Psoas muscle (tissue), 8 donors: ENCODE data around the gene LNX1. TPM values are rescaled to one million over a fixed set of nuclear protein-coding genes. Genes with fewer than 3 reads are reported as not detected.

Source experiments
- ATAC-seq, 4 donors: fragments of 200-7000 bp; cut with Tn5 transposase; one replicate each; pipeline ENCODE4 v1.9.1; 2020; ENCODE audit warnings: moderate library complexity in 3 of 4, mild to moderate bottlenecking in 2 of 4
- DNase-seq, 2 donors: peaks; one replicate each; pipeline ENCODE4 v3.0.0-alpha.2; 2020
- H3K27ac ChIP-seq: fragments of 200-600 bp; one replicate; pipeline ENCODE4 v1.8.0; 2022
- H3K27me3 ChIP-seq, 3 donors: fragments of 200-600 bp in 1 of 3; one replicate each; pipeline versions ENCODE4 v1.6.1 to v1.8.0; 2013 to 2022; ENCODE audit warnings: low read length in 2 of 3, mild to moderate bottlenecking in 2 of 3, moderate library complexity in 1 of 3; ENCODE audit not compliant: insufficient read depth in 3 of 3
- H3K36me3 ChIP-seq, 2 donors: fragments of 200-600 bp in 1 of 2; one replicate each; pipeline versions ENCODE4 v1.6.1 to v1.8.0; 2013 to 2022; ENCODE audit warnings: low read depth in 1 of 2, mild to moderate bottlenecking in 1 of 2, moderate library complexity in 1 of 2; ENCODE audit not compliant: insufficient read depth in 1 of 2
- H3K4me1 ChIP-seq: fragments of 200-600 bp; one replicate; pipeline ENCODE4 v1.8.0; 2022
- H3K4me3 ChIP-seq: fragments of 200-600 bp; one replicate; pipeline ENCODE4 v1.8.0; 2022; ENCODE audit warnings: mild to moderate bottlenecking
- H3K9me3 ChIP-seq: fragments of 200-600 bp; one replicate; pipeline ENCODE4 v1.8.0; 2022
- WGBS, 3 donors: extraction: QIAGEN DNeasy Blood & Tissue Kit; methylation state at CpG; one replicate each; pipeline versions ENCODE4 v1.1.6 to v1.1.7; 2013; 5-methylcytosine and 5-hydroxymethylcytosine counted together
- intact Hi-C, 2 donors: fragments of 100-400 bp; cut with DNase I; formaldehyde crosslinking; loops; one replicate each; pipeline versions ENCODE4 v1.11.0 to v1.14.2; 2022
- polyA plus RNA-seq, 3 donors: library from polyadenylated mRNA; stranded (reverse); fragments of 200-250 nt; gene quantifications; one replicate each; pipeline ENCODE4 v1.2.3, GENCODE V29; 2013
- total RNA-seq, 4 donors: library from RNA; stranded (reverse); fragmentation: NEBNext Ultra II Directional in 2 of 4; extraction: Animal tissue kit (Norgen Biotek cat#: 25700) in 2 of 4; gene quantifications; one replicate each; pipeline versions ENCODE4 v1.2.1 to v1.2.4, GENCODE V29; 2021 to 2023
- TF ChIP-seq, protein P1 (sequence below): fragments of 200-600 bp; IDR thresholded peaks from one replicate; pipeline ENCODE4 v1.8.0; 2022; ENCODE audit warnings: antibody characterized with exemption
- donor health status: healthy with polysubstance abuse.
- donor health status: DM: no; HTN: no; CAD: no; lungs with moderate emphysema.
- donor health status: Bipolar disorder and iron deficiency.
- donor health status: healthy.
- donor health status: DM: yes; HTN: yes; CAD: no.
- donor health status: DM: no; HTN: no; CAD: no.
- donor health status: DM: no; HTN: no; CAD: no.
- donor health status: DM: yes; HTN: yes; CAD: no.

Gene LNX1
- total and polyA plus RNA-seq, 7 donors, result 2.1 to 13.9 (median 4.3) TPM

DNA sequence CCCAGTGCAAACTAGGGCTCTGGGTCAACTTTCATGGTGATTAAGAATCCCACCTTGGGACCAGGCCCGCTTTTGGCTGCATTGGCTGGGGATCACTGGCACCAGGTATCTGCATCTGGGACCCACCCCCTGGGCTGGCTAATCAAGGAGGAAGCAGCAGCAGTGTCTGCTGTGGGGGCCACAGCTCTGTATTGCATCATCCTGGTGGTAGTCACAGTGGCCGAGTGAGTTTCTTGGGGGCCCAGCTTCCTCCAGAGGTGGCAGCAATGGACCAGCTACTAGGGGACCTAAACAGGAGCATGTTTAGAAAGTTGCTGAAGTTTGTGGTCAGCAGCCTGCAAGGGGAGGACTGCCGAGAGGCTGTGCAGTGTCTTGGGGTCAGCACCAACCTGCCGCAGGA, 15.7 kb downstream of the LNX1 start:
- DNase-seq, result no peak
- Histone ChIP-seq H3K9me3 (no peaks in the 10 kb centered on the region), H3K36me3 (no peaks in the 10 kb centered on the region), H3K4me1 (no peaks in the 10 kb centered on the region), H3K27ac (no peak overlapping the region), H3K27me3 (no peaks in the 10 kb centered on the region), H3K4me3 (no peak overlapping the region)
- intact Hi-C loops, result no loop called here
- TF ChIP-seq, protein P1, sequence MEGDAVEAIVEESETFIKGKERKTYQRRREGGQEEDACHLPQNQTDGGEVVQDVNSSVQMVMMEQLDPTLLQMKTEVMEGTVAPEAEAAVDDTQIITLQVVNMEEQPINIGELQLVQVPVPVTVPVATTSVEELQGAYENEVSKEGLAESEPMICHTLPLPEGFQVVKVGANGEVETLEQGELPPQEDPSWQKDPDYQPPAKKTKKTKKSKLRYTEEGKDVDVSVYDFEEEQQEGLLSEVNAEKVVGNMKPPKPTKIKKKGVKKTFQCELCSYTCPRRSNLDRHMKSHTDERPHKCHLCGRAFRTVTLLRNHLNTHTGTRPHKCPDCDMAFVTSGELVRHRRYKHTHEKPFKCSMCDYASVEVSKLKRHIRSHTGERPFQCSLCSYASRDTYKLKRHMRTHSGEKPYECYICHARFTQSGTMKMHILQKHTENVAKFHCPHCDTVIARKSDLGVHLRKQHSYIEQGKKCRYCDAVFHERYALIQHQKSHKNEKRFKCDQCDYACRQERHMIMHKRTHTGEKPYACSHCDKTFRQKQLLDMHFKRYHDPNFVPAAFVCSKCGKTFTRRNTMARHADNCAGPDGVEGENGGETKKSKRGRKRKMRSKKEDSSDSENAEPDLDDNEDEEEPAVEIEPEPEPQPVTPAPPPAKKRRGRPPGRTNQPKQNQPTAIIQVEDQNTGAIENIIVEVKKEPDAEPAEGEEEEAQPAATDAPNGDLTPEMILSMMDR, result no peak
- no peak for ATAC-seq
- 92 to 96% (median 95%) methylated on average over 4 of the region's 4 CpGs for WGBS, 3 donors

DNA sequence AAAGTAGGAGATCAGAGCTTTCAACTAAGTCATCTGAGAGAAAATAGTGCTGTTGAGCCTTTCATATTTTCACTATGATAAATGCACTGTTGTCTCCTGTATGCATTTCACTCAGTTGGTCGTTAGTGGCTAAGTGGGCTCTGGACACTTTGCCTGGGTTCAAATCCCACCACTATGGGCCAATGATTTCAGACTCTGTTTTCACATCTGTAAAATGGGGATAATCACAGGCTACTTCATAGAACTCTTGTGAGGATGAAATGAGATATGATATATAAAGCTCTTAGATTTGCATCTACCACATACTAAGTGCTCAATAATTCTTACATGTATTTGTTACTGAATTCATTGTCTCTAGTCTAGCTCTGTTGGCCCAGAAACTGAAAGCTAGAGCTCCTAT, 16.8 kb downstream of the LNX1 start:
- H3K36me3 ChIP-seq, result no peaks in the 10 kb centered on the region
- H3K4me3 ChIP-seq, result no peak overlapping the region
- 88 to 97% (median 96%) methylated on average over 1 of the region's 1 CpG for WGBS, 3 donors
- H3K27me3 ChIP-seq, result no peaks in the 10 kb centered on the region
- no peak overlapping the region for H3K27ac ChIP-seq
- TF ChIP-seq, protein P1, result no peak
- H3K9me3 ChIP-seq, result no peaks in the 10 kb centered on the region
- H3K4me1 ChIP-seq, result no peaks in the 10 kb centered on the region
- DNase-seq (no peak), ATAC-seq (no peak)
- intact Hi-C loops, result no loop called here

DNA sequence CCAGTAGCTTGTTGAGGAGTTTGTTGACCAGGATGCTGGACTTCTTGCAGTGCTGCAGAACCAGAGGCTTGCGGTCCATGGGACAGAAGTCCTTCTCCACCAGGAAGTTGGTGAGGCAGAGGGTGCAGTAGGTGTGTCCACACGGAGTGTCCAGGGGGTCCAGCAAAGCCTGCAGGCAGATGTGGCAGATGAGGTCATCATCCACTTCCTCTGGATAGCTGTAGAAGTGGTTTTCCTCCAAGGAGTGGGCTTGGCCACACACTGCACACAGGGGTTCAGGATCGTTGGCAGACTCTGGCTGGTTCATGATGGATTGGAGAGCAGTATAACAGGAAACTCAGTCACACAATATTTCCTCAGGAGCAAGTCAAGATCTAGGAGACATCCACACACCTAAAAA, 17.6 kb downstream of the LNX1 start:
- Histone ChIP-seq H3K27me3 (no peaks in the 10 kb centered on the region), H3K27ac (no peak overlapping the region), H3K4me1 (no peaks in the 10 kb centered on the region), H3K4me3 (no peak overlapping the region), H3K9me3 (no peaks in the 10 kb centered on the region), H3K36me3 (no peaks in the 10 kb centered on the region)
- WGBS, 3 donors, result 59 to 63% (median 61%) methylated on average over 3 of the region's 3 CpGs
- intact Hi-C loops, result no loop called here
- TF ChIP-seq, protein P1, result no peak
- ATAC-seq (no peak), DNase-seq (no peak)

DNA sequence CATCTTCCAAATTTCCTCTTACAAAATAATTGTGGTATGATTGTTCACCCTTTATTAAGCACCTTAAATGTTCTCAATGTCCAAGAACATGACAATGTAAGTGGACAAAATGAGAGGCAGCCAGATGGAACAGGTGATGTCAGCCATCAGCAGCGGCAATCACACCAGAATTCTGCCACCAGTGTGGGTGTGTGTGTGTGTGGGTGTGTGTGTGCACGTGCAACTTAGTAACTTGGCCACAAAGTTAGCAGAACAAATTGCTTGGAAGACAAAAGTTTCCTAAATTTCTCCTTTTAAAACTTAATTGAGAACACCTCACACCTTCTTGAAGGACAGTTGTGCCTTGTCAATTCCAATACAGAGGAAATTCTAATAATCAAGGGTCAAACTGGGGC, 18.7 kb downstream of the LNX1 start:
- WGBS, 3 donors, result 19 to 36% (median 28%) methylated on average over 2 of the region's 2 CpGs
- no peaks in the 10 kb centered on the region for H3K9me3 ChIP-seq
- intact Hi-C loops, result no loop called here
- DNase-seq (no peak), ATAC-seq (no peak)
- H3K27me3 ChIP-seq, result no peaks in the 10 kb centered on the region
- H3K4me1 ChIP-seq, result no peaks in the 10 kb centered on the region
- no peak overlapping the region for H3K27ac ChIP-seq
- no peaks in the 10 kb centered on the region for H3K36me3 ChIP-seq
- TF ChIP-seq, protein P1, result no peak
- H3K4me3 ChIP-seq, result no peak overlapping the region

DNA sequence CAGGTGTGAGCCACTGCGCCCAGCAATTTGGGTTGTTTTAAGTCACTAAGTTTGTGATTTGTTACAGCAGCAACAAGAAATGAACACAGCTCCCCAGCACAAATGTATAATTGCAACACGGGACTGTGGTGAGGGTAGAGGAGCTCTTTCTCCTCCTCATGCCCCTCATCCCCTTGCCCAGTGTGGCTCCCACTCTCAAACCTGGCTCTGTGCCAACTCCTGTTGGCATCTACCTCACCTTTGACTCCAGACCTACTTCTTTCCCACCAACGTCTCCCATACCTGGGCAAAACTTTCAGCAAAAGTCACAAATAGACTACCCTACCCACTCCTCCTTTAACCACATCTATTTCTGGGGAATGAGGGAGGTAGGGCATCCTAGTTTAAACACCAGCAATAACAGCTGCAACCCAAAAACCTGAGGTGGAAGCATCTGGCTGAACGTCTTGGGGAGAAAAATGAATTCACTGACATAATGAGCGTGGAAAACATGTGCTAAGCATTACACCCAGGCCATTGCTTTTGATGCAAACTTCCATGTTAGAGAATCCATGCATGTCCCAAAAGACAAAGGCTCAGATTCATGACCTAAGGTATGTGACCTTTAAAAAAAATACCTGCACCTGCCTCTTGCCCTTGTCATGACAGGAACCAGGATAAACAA, 19.2 kb downstream of the LNX1 start:
- H3K36me3 ChIP-seq, result no peaks in the 10 kb centered on the region
- intact Hi-C loops, result no loop called here
- DNase-seq, result no peak
- no peaks in the 10 kb centered on the region for H3K27me3 ChIP-seq
- no peaks in the 10 kb centered on the region for H3K4me1 ChIP-seq
- H3K4me3 ChIP-seq, result no peak overlapping the region
- ATAC-seq, result no peak
- no peak overlapping the region for H3K27ac ChIP-seq
- TF ChIP-seq, protein P1, result no peak
- 63 to 72% (median 64%) methylated on average over 5 of the region's 5 CpGs for WGBS, 3 donors
- H3K9me3 ChIP-seq, result no peaks in the 10 kb centered on the region
